ENCODE results near the gene NUDT4. TPM values are rescaled to one million over a fixed set of nuclear protein-coding genes. Genes with fewer than 3 reads are reported as not detected.

NUDT4 gene
- total and polyA plus RNA-seq, 2 of the 8 experiments (the other 6 are each of a cell fraction or from before 2014, with no cell fraction given): 17.3 to 71.7 TPM

DNA sequence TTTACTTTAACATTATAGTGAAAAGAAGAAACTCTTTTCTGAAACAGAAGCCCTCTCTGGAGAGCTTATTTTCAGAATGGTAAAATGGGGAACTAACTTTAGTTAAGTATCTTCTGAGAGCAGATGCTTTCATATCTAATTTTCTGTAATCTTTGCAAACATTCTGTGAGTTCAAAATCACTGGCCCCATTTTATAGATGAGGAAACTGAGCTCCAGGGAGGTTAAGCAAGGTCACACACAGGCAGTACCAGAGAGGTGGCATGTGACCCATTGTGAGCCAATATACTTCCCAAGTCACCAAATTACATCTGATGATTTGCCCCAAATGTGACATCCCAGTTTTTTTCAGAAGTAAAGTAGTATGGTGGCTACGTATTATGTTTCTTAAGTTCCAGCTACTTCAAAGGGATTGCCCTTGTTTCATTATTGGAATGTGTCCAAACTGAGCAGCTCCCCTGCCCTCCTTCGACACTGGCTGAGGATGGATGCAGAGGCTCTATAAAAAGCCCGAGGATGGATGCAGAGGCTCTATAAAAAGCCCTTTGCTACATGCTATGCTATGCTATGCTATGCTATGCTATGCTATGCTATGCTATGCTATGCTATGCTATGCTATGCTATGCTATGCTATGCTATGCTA is 36.2 kb upstream of the NUDT4 start (continued):
- TF ChIP-seq ZNF274 (IDR thresholded peaks at IDR 0.05; ENCODE audit: borderline replicate concordance, extremely low read depth, low read length): no peak
- no peak for TF ChIP-seq ASH2L (IDR thresholded peaks at IDR 0.05; ENCODE audit: low read length)
- no peak for TF ChIP-seq TAF1 (IDR thresholded peaks at IDR 0.05; ENCODE audit: low read depth, low read length)
- TF ChIP-seq, protein P1, sequence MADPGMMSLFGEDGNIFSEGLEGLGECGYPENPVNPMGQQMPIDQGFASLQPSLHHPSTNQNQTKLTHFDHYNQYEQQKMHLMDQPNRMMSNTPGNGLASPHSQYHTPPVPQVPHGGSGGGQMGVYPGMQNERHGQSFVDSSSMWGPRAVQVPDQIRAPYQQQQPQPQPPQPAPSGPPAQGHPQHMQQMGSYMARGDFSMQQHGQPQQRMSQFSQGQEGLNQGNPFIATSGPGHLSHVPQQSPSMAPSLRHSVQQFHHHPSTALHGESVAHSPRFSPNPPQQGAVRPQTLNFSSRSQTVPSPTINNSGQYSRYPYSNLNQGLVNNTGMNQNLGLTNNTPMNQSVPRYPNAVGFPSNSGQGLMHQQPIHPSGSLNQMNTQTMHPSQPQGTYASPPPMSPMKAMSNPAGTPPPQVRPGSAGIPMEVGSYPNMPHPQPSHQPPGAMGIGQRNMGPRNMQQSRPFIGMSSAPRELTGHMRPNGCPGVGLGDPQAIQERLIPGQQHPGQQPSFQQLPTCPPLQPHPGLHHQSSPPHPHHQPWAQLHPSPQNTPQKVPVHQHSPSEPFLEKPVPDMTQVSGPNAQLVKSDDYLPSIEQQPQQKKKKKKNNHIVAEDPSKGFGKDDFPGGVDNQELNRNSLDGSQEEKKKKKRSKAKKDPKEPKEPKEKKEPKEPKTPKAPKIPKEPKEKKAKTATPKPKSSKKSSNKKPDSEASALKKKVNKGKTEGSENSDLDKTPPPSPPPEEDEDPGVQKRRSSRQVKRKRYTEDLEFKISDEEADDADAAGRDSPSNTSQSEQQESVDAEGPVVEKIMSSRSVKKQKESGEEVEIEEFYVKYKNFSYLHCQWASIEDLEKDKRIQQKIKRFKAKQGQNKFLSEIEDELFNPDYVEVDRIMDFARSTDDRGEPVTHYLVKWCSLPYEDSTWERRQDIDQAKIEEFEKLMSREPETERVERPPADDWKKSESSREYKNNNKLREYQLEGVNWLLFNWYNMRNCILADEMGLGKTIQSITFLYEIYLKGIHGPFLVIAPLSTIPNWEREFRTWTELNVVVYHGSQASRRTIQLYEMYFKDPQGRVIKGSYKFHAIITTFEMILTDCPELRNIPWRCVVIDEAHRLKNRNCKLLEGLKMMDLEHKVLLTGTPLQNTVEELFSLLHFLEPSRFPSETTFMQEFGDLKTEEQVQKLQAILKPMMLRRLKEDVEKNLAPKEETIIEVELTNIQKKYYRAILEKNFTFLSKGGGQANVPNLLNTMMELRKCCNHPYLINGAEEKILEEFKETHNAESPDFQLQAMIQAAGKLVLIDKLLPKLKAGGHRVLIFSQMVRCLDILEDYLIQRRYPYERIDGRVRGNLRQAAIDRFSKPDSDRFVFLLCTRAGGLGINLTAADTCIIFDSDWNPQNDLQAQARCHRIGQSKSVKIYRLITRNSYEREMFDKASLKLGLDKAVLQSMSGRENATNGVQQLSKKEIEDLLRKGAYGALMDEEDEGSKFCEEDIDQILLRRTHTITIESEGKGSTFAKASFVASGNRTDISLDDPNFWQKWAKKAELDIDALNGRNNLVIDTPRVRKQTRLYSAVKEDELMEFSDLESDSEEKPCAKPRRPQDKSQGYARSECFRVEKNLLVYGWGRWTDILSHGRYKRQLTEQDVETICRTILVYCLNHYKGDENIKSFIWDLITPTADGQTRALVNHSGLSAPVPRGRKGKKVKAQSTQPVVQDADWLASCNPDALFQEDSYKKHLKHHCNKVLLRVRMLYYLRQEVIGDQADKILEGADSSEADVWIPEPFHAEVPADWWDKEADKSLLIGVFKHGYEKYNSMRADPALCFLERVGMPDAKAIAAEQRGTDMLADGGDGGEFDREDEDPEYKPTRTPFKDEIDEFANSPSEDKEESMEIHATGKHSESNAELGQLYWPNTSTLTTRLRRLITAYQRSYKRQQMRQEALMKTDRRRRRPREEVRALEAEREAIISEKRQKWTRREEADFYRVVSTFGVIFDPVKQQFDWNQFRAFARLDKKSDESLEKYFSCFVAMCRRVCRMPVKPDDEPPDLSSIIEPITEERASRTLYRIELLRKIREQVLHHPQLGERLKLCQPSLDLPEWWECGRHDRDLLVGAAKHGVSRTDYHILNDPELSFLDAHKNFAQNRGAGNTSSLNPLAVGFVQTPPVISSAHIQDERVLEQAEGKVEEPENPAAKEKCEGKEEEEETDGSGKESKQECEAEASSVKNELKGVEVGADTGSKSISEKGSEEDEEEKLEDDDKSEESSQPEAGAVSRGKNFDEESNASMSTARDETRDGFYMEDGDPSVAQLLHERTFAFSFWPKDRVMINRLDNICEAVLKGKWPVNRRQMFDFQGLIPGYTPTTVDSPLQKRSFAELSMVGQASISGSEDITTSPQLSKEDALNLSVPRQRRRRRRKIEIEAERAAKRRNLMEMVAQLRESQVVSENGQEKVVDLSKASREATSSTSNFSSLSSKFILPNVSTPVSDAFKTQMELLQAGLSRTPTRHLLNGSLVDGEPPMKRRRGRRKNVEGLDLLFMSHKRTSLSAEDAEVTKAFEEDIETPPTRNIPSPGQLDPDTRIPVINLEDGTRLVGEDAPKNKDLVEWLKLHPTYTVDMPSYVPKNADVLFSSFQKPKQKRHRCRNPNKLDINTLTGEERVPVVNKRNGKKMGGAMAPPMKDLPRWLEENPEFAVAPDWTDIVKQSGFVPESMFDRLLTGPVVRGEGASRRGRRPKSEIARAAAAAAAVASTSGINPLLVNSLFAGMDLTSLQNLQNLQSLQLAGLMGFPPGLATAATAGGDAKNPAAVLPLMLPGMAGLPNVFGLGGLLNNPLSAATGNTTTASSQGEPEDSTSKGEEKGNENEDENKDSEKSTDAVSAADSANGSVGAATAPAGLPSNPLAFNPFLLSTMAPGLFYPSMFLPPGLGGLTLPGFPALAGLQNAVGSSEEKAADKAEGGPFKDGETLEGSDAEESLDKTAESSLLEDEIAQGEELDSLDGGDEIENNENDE (IDR thresholded peaks at IDR 0.05; ENCODE audit: insufficient replicate concordance, low read length): no peak
- TF ChIP-seq TEAD4 (IDR thresholded peaks at IDR 0.05; ENCODE audit: low read depth, low read length): no peak
- no peak for TF ChIP-seq JUN (IDR thresholded peaks at IDR 0.05; ENCODE audit: low read depth, low read length)
- TF ChIP-seq KDM5A (IDR thresholded peaks at IDR 0.05; ENCODE audit: low read length): no peak
- TF ChIP-seq SUZ12 (IDR thresholded peaks at IDR 0.05; ENCODE audit: low read length): no peak
- TF ChIP-seq POU5F1 (IDR thresholded peaks at IDR 0.05; ENCODE audit: low read depth, low read length): no peak
- TF ChIP-seq TAF7 (optimal IDR thresholded peaks at IDR 0.05; ENCODE audit: borderline replicate concordance, low read depth, low read length): no peak
- no peak for TF ChIP-seq SP4 (IDR thresholded peaks at IDR 0.05; ENCODE audit: low read length)

Measured in H1 (cell line).